ENCODE results near the gene POU4F1. TPM values are rescaled to one million over a fixed set of nuclear protein-coding genes. Genes with fewer than 3 reads are reported as not detected.

Gene POU4F1
- total RNA-seq, 1 experiment from 2014 or later = 0.03 TPM

DNA sequence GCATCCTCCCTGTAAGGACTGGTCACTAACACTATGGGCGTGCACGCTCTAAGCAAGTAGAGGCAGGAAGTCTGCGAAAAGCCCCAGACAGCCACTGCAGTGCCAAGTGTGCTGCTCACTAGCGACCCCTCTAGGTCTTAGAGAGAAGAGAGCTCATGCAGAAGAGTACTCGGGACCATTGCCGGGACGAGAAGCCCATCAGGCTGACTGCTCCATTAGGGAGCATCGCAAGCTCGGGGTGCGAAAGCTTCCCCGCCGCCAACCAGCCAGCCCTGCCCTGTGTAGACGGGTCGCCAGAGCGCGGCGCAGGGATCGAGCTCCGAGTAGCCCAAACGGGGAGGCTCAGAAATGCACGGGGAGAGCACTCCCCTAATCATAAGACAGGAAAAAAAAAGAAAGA, 16.6 kb downstream of the POU4F1 start:
- H3K36me3 ChIP-seq (replicated peaks; ENCODE audit: control insufficient read depth, insufficient read depth, low read length) = no peaks in the 10 kb centered on the region
- DNase-seq = peak; percentile 84
- peaks cover 56% of the 10 kb centered on the region for H3K27me3 ChIP-seq (ENCODE audit: control insufficient read depth, insufficient read depth, low read length)
- H3K4me3 ChIP-seq (ENCODE audit: insufficient read depth, low read depth, low read length) = no peak overlapping the region; the same call in 1 of the 2 replicates

DNA sequence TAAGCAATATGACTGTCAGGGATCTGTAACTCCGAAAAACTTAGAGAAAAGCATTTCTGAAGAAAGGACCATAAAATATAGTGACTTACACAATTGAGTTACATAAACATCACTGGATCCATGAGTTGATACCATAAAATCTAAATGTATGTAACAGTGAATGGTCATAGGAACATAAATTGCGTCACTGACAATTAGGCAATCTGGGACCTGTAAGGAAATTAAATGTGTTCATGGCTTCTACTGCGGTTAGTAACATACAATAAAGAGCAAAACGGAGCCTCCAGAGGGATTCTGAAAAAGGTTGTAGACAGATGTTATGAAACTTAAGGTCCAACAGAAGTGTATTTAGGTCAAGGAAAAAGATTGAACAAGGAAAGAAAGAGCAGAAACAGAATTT, 27.1 kb downstream of the POU4F1 start:
- Histone ChIP-seq H3K27me3 (ENCODE audit: control insufficient read depth, insufficient read depth, low read length) (no peaks in the 10 kb centered on the region), H3K4me3 (ENCODE audit: insufficient read depth, low read depth, low read length) (no peak overlapping the region), H3K36me3 (replicated peaks; ENCODE audit: control insufficient read depth, insufficient read depth, low read length) (no peaks in the 10 kb centered on the region)
- DNase-seq = no peak

DNA sequence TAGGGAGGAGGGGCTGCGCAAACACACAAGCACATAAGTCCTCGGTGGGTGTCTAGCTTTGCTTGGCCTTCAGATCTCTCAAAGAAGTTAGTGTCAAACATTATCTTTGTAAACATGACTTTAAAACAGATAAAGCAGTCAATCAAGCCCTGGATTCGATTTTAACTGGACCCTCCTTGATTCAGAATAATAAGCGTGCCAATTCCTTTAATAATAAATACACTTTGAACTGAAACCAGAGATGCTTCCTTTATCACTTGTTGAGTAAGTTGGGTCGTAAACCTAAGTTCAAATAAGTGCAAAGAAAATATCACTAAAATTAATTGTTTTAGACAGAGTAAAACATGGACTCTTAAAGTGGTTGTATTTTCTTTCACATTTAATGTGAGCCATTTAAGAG, 30.9 kb downstream of the POU4F1 start:
- Histone ChIP-seq H3K27me3 (ENCODE audit: control insufficient read depth, insufficient read depth, low read length) (no peaks in the 10 kb centered on the region), H3K36me3 (replicated peaks; ENCODE audit: control insufficient read depth, insufficient read depth, low read length) (no peaks in the 10 kb centered on the region), H3K4me3 (ENCODE audit: insufficient read depth, low read depth, low read length) (no peak overlapping the region)
- no peak for DNase-seq

DNA sequence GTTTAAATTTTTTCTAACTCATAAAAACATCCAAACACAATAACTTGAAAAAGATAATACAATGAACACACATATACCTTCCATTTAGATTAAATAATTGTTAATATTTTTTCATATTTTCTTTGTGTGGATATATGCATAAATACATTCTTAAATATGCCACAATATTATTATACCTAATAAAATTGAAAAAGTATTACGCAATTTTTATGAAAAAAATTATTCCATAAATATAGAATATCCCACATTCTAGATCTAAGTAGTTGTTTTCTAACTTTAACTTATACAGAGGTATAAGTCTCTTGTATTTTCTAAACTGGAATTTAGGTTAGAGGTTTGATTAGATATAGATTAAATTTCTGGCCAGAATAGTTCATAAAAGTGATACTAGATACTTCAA, 34.3 kb downstream of the POU4F1 start:
- Histone ChIP-seq H3K27me3 (ENCODE audit: control insufficient read depth, insufficient read depth, low read length) (no peaks in the 10 kb centered on the region), H3K36me3 (replicated peaks; ENCODE audit: control insufficient read depth, insufficient read depth, low read length) (no peaks in the 10 kb centered on the region), H3K4me3 (ENCODE audit: insufficient read depth, low read depth, low read length) (no peak overlapping the region)
- no peak for DNase-seq

DNA sequence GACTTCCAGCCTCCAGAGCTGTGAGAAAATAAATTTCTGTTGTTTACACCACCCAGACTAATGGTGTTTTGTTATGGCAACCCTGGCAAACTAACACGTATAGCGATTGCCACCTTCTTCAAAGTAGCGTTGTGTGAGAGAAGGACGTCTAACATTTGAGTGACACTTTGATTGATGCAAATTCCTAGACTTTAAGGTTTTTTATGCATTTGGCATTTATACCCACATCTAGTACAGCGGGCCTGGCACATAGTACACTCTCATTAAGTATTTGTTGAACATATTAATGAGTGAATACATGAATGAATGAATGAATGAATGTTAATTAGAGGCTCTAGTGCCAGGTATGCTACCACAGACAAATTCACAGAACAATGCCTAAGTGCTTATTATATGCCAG, 36.7 kb downstream of the POU4F1 start:
- Histone ChIP-seq H3K4me3 (ENCODE audit: insufficient read depth, low read depth, low read length) (no peak overlapping the region), H3K27me3 (ENCODE audit: control insufficient read depth, insufficient read depth, low read length) (no peaks in the 10 kb centered on the region)

DNA sequence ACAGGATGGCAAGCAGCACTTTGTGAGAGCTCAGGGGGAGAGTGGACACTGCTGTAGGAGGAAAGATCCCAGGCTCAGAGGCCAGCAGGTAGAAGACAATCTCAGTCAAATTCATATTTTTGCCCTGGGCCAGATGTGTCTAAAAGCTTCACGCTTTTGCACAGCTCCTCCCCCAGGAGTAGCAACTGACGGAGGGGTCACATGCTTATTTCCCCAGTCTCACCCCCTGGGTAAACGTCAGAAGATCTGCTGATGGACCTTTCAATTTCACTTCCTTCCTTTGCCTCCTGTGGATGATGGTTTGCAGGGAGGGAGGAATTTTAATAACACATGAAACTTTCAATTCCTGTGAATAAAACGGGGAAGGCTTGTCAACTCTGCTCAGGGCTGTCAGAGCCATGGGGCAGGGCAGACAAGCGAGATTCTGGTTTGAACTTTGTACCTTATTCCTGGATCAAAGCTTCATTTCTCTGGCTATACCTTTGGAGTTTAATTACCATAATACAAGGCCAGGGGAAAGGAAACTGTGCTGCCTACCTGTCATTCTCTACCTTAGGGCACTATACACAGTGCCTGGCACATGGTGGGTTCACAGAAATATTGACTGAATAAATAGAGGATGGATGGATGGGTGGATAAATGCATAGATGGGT, 41.0 kb downstream of the POU4F1 start:
- DNase-seq = no peak
- H3K36me3 ChIP-seq (replicated peaks; ENCODE audit: control insufficient read depth, insufficient read depth, low read length) = no peaks in the 10 kb centered on the region
- H3K4me3 ChIP-seq (ENCODE audit: insufficient read depth, low read depth, low read length) = no peak overlapping the region
- H3K27me3 ChIP-seq (ENCODE audit: control insufficient read depth, insufficient read depth, low read length) = no peaks in the 10 kb centered on the region

More for the DNA sequence above, 36.7 kb downstream of the POU4F1 start:
- no peak for DNase-seq
- H3K36me3 ChIP-seq (replicated peaks; ENCODE audit: control insufficient read depth, insufficient read depth, low read length) = no peaks in the 10 kb centered on the region

Other genes with a start within 250 kb of the POU4F1 start
- gene OBI1, start 55.6 kb upstream of the POU4F1 start, total RNA-seq (2014; rRNA removed; shearing (Covaris generic)) = 30.5 and 37.2 TPM in 2 replicates

Measured in H7 (cell line).